GM19397 (cell line): ENCODE data around the gene DHX29.
"Not testable (repeated sequence)": the region's sequence is repeated elsewhere in the genome, so short reads cannot be mapped to it uniquely, and the experiment has no call there.

Experiments
- ATAC-seq: cut with Tn5 transposase; IDR thresholded peaks from one replicate; pipeline ENCODE4 v1.9.1; 2021; ENCODE audit warnings: mild to moderate bottlenecking, moderate library complexity; ENCODE audit not compliant: unreplicated experiment

The DHX29 gene

GRCh38 chr5:55318237-55318636 lies 10.7 kb upstream of the DHX29 start:
- not testable (repeated sequence) for ATAC-seq

- ATAC-seq = no peak
Measured at GRCh38 chr5:55316837-55317236, 9.3 kb upstream of the DHX29 start.

- ATAC-seq = no peak
Measured at GRCh38 chr5:55316289-55316688, 8.8 kb upstream of the DHX29 start.

GRCh38 chr5:55313870-55314617 lies 6.5 kb upstream of the DHX29 start:
- ATAC-seq = no peak

- peak; percentile 3 for ATAC-seq
Measured at GRCh38 chr5:55308254-55308836, 851 bp upstream of the DHX29 start.

- ATAC-seq = peak; percentile 11
Measured at GRCh38 chr5:55306641-55307382, 682 bp downstream of the DHX29 start.

- ATAC-seq = no peak
Measured at GRCh38 chr5:55305345-55305744, 2.1 kb downstream of the DHX29 start.

- no peak for ATAC-seq
Measured at GRCh38 chr5:55304584-55304983, 2.9 kb downstream of the DHX29 start.

GRCh38 chr5:55303238-55303690 lies 4.2 kb downstream of the DHX29 start:
- no peak for ATAC-seq

GRCh38 chr5:55300890-55301289 lies 6.6 kb downstream of the DHX29 start:
- ATAC-seq = no peak

GRCh38 chr5:55294935-55295334 lies 12.6 kb downstream of the DHX29 start:
- no peak for ATAC-seq

GRCh38 chr5:55290991-55291390 lies 16.5 kb downstream of the DHX29 start:
- no peak for ATAC-seq

- ATAC-seq = no peak
Measured at GRCh38 chr5:55289808-55290207, 17.7 kb downstream of the DHX29 start.

- no peak for ATAC-seq
Measured at GRCh38 chr5:55286411-55286933, 21.0 kb downstream of the DHX29 start.

- ATAC-seq = no peak
Measured at GRCh38 chr5:55278778-55279177, 28.7 kb downstream of the DHX29 start.

- no peak for ATAC-seq
Measured at GRCh38 chr5:55276771-55277170, 30.7 kb downstream of the DHX29 start.

- no peak for ATAC-seq
Measured at GRCh38 chr5:55258339-55258738, 49.2 kb downstream of the DHX29 start.

GRCh38 chr5:55254802-55255201 lies 52.7 kb downstream of the DHX29 start:
- no peak for ATAC-seq

- ATAC-seq = no peak
Measured at GRCh38 chr5:55250064-55250463, 57.4 kb downstream of the DHX29 start.

GRCh38 chr5:55241746-55242145 lies 65.7 kb downstream of the DHX29 start:
- ATAC-seq = no peak

- no peak for ATAC-seq
Measured at GRCh38 chr5:55236800-55237199, 70.7 kb downstream of the DHX29 start.
